HEK293 (cell line): ENCODE data around the gene RNF4.

ENCODE experiments used
- CTCF ChIA-PET: fragments of 350-600 bp; formaldehyde crosslinking; extraction: SDS; loops from one replicate; lab custom pipeline; 2021; ENCODE audit warnings: antibody characterized with exemption; lab: Yijun Ruan, JAX
- POLR2A ChIA-PET: fragments of 300-600 bp; formaldehyde crosslinking; extraction: SDS; loops from one replicate; lab custom pipeline; 2020; ENCODE audit warnings: antibody characterized with exemption, inconsistent platforms; lab: Yijun Ruan, JAX
- H3K27ac ChIP-seq: fragments of 200-500 bp; sonication (Bioruptor generic); 2 replicates; pipeline ENCODE4 v1.5.1; 2014; ENCODE audit warnings: low read depth, low read length, control low read depth, inconsistent platforms; ENCODE audit errors: extremely low read depth
- H3K36me3 ChIP-seq, 2 experiments: fragments of 200-500 bp in 1 of 2; sonication (Bioruptor generic) in 1 of 2; 1 replicate in 1 of 2; 2 replicates in 1 of 2; pipeline ENCODE4 v1.5.1; 2014 to 2017; ENCODE audit warnings: inconsistent platforms in 2 of 2, low read length in 2 of 2; ENCODE audit not compliant: control insufficient read depth in 2 of 2, insufficient read depth in 1 of 2
- H3K4me1 ChIP-seq: fragments of 200-500 bp; sonication (Bioruptor generic); 2 replicates; pipeline ENCODE4 v1.5.1; 2014; ENCODE audit warnings: mild to moderate bottlenecking, low read length, inconsistent platforms; ENCODE audit not compliant: control insufficient read depth, insufficient read depth
- H3K4me3 ChIP-seq: 2 replicates; pipeline ENCODE4 v1.5.1; 2011; ENCODE audit warnings: low read depth, mild to moderate bottlenecking, control low read depth, low read length, moderate library complexity
- H3K9me3 ChIP-seq: fragments of 200-500 bp; sonication (Bioruptor generic); 2 replicates; pipeline ENCODE4 v1.5.1; 2014; ENCODE audit warnings: low read depth, low read length, inconsistent platforms; ENCODE audit not compliant: control insufficient read depth, insufficient read depth
- GLIS2 ChIP-seq: fragments of 450-650 bp; formaldehyde crosslinking; IDR thresholded peaks from 2 replicates; pipeline ENCODE4 v1.5.1; 2016; ENCODE audit warnings: missing biosample characterization, missing genetic modification characterization
- MEIS1 ChIP-seq: sonication (generic); formaldehyde crosslinking; IDR thresholded peaks from 2 replicates; pipeline ENCODE4 v1.8.1; 2022; ENCODE audit warnings: missing genetic modification reagents, mild to moderate bottlenecking, borderline replicate concordance
- OSR2 ChIP-seq: fragments of 450-650 bp; formaldehyde crosslinking; IDR thresholded peaks from 2 replicates; pipeline ENCODE4 v1.5.1; 2016; ENCODE audit warnings: missing biosample characterization, missing genetic modification characterization
- SCRT2 ChIP-seq: fragments of 450-650 bp; formaldehyde crosslinking; IDR thresholded peaks from 2 replicates; pipeline ENCODE4 v1.5.1; 2016; ENCODE audit warnings: missing biosample characterization, missing genetic modification characterization
- SP2 ChIP-seq: fragments of 450-650 bp; formaldehyde crosslinking; IDR thresholded peaks from 2 replicates; pipeline ENCODE4 v1.5.1; 2016; ENCODE audit warnings: missing biosample characterization, missing genetic modification characterization
- SP3 ChIP-seq: fragments of 450-650 bp; formaldehyde crosslinking; IDR thresholded peaks from 2 replicates; pipeline ENCODE4 v1.5.1; 2016; ENCODE audit warnings: missing biosample characterization, missing genetic modification characterization
- ZBTB49 ChIP-seq: fragments of 450-650 bp; formaldehyde crosslinking; IDR thresholded peaks from 2 replicates; pipeline ENCODE4 v1.5.1; 2016; ENCODE audit warnings: missing biosample characterization, missing genetic modification characterization, low read depth
- ZEB2 ChIP-seq: fragments of 450-650 bp; formaldehyde crosslinking; IDR thresholded peaks from 2 replicates; pipeline ENCODE4 v1.5.1; 2016; ENCODE audit warnings: missing biosample characterization, missing genetic modification characterization
- ZNF121 ChIP-seq: fragments of 450-650 bp; formaldehyde crosslinking; IDR thresholded peaks from 2 replicates; pipeline ENCODE4 v1.5.1; 2016; ENCODE audit warnings: missing biosample characterization, missing genetic modification characterization
- ZNF2 ChIP-seq: fragments of 450-650 bp; formaldehyde crosslinking; IDR thresholded peaks from 2 replicates; pipeline ENCODE4 v1.5.1; 2016; ENCODE audit warnings: missing biosample characterization, missing genetic modification characterization
- ZNF302 ChIP-seq: fragments of 450-650 bp; formaldehyde crosslinking; IDR thresholded peaks from 2 replicates; pipeline ENCODE4 v1.5.1; 2016; ENCODE audit warnings: missing biosample characterization, missing genetic modification characterization, low read depth
- ZNF311 ChIP-seq: fragments of 450-650 bp; formaldehyde crosslinking; IDR thresholded peaks from 2 replicates; pipeline ENCODE4 v1.5.1; 2017; ENCODE audit warnings: missing biosample characterization, missing genetic modification characterization, borderline replicate concordance
- ZNF596 ChIP-seq: fragments of 450-650 bp; IDR thresholded peaks from 2 replicates; pipeline ENCODE4 v1.5.0; 2018; ENCODE audit warnings: missing biosample characterization, mild to moderate bottlenecking, missing genetic modification characterization, moderate library complexity
- ZNF626 ChIP-seq: fragments of 450-650 bp; sonication (Bioruptor Pico); formaldehyde crosslinking; IDR thresholded peaks from 2 replicates; pipeline ENCODE4 v1.5.1; 2018; ENCODE audit warnings: missing biosample characterization, missing genetic modification characterization, inconsistent platforms
- ZNF660 ChIP-seq: fragments of 450-650 bp; IDR thresholded peaks from 2 replicates; pipeline ENCODE4 v1.5.1; 2018; ENCODE audit warnings: missing biosample characterization, mild to moderate bottlenecking, missing genetic modification characterization
- ZNF701 ChIP-seq: fragments of 450-650 bp; formaldehyde crosslinking; IDR thresholded peaks from 2 replicates; pipeline ENCODE4 v1.5.1; 2016; ENCODE audit warnings: missing biosample characterization, missing genetic modification characterization
- ZNF768 ChIP-seq: fragments of 450-650 bp; formaldehyde crosslinking; IDR thresholded peaks from 2 replicates; pipeline ENCODE4 v1.5.1; 2018; ENCODE audit warnings: missing biosample characterization, mild to moderate bottlenecking, missing genetic modification characterization
- ZNF843 ChIP-seq: fragments of 450-650 bp; formaldehyde crosslinking; IDR thresholded peaks from 2 replicates; pipeline ENCODE4 v1.5.1; 2016; ENCODE audit warnings: missing biosample characterization, missing genetic modification characterization
- TF ChIP-seq, protein P1 (sequence below): fragments of 450-650 bp; formaldehyde crosslinking; optimal IDR thresholded peaks from 2 replicates; pipeline ENCODE3; 2016; ENCODE audit warnings: missing biosample characterization, mild to moderate bottlenecking, missing genetic modification characterization
- TF ChIP-seq, protein P2 (sequence below): fragments of 450-650 bp; formaldehyde crosslinking; IDR thresholded peaks from 2 replicates; pipeline ENCODE4 v1.5.1; 2017; ENCODE audit warnings: missing biosample characterization, missing genetic modification characterization
- TF ChIP-seq, protein P3 (sequence below): fragments of 450-650 bp; IDR thresholded peaks from 2 replicates; pipeline ENCODE4 v1.5.1; 2018; ENCODE audit warnings: missing biosample characterization, mild to moderate bottlenecking, missing genetic modification characterization

Gene RNF4

DNA sequence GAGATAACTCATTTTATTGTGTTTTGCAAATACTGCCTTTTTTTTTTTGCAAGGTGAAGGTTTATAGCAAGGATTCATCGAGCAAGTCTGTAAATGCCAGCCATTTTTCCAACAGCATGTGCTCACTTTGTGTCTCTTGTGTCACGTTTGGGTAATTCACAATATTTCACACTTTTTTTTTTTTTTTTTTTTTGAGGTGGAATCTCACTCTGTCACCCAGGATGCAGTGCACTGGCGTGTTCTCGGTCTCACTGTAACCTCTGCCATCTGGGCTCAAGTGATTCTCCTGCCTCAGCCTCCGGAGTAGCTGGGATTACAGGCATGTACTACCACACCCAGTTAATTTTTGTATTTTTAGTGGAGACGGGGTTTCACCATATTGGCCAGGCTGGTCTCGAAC lies 1.9 kb downstream of the RNF4 start:
- no peak overlapping the region; the same call in 1 of the 2 replicates for H3K4me3 ChIP-seq

DNA sequence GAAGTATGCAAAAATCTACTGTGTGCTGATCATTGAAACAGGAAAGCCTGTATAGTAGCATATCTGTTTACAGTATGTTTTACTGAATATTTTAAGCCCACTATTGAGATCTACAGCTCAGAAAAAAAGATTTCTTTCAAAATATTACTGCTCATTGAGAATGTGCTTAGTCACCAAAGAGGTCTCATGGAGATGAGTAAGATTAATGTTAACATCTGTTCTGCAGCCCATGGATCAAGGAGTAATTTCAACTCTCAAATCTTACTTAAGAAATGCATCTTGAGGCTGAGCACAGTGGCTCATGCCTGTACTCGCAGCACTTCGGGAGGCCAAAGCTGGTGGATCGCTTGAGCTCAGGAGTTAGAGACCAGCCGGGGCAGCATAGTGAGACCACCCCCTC lies 3.3 kb downstream of the RNF4 start:
- TF ChIP-seq ZNF302 (tag by site-specific recombination) (no peak), ZNF701 (tag by site-specific recombination) (no peak), ZNF660 (tag by site-specific recombination) (no peak), SP3 (no peak), ZEB2 (tag by site-specific recombination) (no peak), ZNF596 (tag by site-specific recombination) (no peak), ZNF311 (tag by site-specific recombination) (no peak), ZNF843 (no peak), MEIS1 (CRISPR knock-in tag) (no peak)
- TF ChIP-seq, protein P1, sequence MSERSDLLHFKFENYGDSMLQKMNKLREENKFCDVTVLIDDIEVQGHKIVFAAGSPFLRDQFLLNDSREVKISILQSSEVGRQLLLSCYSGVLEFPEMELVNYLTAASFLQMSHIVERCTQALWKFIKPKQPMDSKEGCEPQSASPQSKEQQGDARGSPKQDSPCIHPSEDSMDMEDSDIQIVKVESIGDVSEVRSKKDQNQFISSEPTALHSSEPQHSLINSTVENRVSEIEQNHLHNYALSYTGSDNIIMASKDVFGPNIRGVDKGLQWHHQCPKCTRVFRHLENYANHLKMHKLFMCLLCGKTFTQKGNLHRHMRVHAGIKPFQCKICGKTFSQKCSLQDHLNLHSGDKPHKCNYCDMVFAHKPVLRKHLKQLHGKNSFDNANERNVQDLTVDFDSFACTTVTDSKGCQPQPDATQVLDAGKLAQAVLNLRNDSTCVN (tag by site-specific recombination) = no peak
- TF ChIP-seq, protein P2, sequence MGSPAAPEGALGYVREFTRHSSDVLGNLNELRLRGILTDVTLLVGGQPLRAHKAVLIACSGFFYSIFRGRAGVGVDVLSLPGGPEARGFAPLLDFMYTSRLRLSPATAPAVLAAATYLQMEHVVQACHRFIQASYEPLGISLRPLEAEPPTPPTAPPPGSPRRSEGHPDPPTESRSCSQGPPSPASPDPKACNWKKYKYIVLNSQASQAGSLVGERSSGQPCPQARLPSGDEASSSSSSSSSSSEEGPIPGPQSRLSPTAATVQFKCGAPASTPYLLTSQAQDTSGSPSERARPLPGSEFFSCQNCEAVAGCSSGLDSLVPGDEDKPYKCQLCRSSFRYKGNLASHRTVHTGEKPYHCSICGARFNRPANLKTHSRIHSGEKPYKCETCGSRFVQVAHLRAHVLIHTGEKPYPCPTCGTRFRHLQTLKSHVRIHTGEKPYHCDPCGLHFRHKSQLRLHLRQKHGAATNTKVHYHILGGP = no peak
- no peak overlapping the region for H3K27ac ChIP-seq
- H3K4me1 ChIP-seq = peaks cover 3% of the 10 kb centered on the region; the same call in 1 of the 2 replicates
- no peaks in the 10 kb centered on the region for H3K9me3 ChIP-seq
- CTCF ChIA-PET = no interaction called here
- peaks cover 5 to 31% of the 10 kb centered on the region in 2 experiments; a peak in 2 of 3 replicates for H3K36me3 ChIP-seq
- no peak overlapping the region for H3K4me3 ChIP-seq
- POLR2A ChIA-PET = interaction anchor here (0.8 kb wide), 1 partner anchor 13 kb away, joined by 3 read pairs; no protein-coding TSS in a partner anchor

More for the DNA sequence above, 1.9 kb downstream of the RNF4 start:
- peaks cover 5 to 29% of the 10 kb centered on the region in 2 experiments; a peak in 2 of 3 replicates for H3K36me3 ChIP-seq
- peaks cover 3% of the 10 kb centered on the region; the same call in 1 of the 2 replicates for H3K4me1 ChIP-seq
- H3K9me3 ChIP-seq = no peaks in the 10 kb centered on the region
- no peak overlapping the region for H3K27ac ChIP-seq
- POLR2A ChIA-PET = no interaction called here
- CTCF ChIA-PET = interaction anchor here (0.6 to 0.9 kb wide), 3 partner anchors 34 to 741 kb away, joined by 3 to 4 read pairs (median 4); no protein-coding TSS in a partner anchor
- TF ChIP-seq GLIS2 (tag by site-specific recombination) = no peak
- no peak for TF ChIP-seq SCRT2 (tag by site-specific recombination)
- no peak for TF ChIP-seq ZBTB49
- TF ChIP-seq SP2 (tag by site-specific recombination) = no peak
- TF ChIP-seq ZNF768 (tag by site-specific recombination) = no peak
- no peak for TF ChIP-seq ZNF2 (tag by site-specific recombination)
- no peak for TF ChIP-seq ZNF626 (tag by site-specific recombination)
- TF ChIP-seq, protein P3, sequence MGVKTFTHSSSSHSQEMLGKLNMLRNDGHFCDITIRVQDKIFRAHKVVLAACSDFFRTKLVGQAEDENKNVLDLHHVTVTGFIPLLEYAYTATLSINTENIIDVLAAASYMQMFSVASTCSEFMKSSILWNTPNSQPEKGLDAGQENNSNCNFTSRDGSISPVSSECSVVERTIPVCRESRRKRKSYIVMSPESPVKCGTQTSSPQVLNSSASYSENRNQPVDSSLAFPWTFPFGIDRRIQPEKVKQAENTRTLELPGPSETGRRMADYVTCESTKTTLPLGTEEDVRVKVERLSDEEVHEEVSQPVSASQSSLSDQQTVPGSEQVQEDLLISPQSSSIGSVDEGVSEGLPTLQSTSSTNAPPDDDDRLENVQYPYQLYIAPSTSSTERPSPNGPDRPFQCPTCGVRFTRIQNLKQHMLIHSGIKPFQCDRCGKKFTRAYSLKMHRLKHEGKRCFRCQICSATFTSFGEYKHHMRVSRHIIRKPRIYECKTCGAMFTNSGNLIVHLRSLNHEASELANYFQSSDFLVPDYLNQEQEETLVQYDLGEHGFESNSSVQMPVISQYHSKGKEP (tag by site-specific recombination) = no peak
- TF ChIP-seq ZNF660 (tag by site-specific recombination) = no peak
- no peak for TF ChIP-seq OSR2 (tag by site-specific recombination)
- no peak for TF ChIP-seq ZNF121 (tag by site-specific recombination)
- TF ChIP-seq, all 188 proteins: peak for 0
